Measurements from ENCODE around the gene FAIM2. TPM values are rescaled to one million over a fixed set of nuclear protein-coding genes. Genes with fewer than 3 reads are reported as not detected.

FAIM2 gene
- total and polyA plus RNA-seq, 7 experiments from 2014 or later: 0.22 to 0.85 TPM; not detected in 5

DNA sequence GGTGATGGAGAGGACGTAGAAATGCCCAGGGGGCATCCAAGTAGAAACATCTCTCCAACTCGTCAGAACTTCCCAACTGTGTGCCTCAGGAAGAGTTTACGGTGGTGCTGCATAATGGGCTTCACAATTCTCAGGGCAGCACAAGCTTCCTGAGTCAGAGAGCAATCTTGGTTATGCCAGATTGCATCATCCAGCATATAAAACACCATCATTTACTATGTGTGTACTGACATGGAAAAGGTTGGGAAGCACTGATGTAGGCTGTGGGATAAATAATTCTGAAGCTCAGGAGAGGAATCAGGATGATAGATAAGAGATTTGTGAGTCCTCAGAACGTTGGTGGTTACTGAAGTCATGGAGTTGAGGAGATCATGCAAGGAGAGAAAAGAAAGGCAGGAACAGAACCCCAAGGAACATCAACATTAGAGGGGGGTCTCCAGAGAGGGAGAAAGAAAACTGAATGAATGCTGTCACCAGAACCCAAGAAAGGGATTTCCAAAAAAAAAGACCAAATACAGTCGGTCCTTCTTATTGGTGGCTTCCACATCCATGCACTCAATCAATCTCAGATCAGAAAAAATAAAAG, 70.8 kb downstream of the FAIM2 start:
- intact Hi-C loops (cut with micrococcal nuclease): no loop called here
- H3K27me3 Mint-ChIP-seq: peaks cover 0 to 8% (median 0%) of the 10 kb centered on the region in 5 donors
- peaks cover 0 to 3% (median 0%) of the 10 kb centered on the region in 11 donors for H3K9me3 Mint-ChIP-seq
- H3K4me1 ChIP-seq (ENCODE audit: control insufficient read depth in 2 of 2, insufficient read depth in 2 of 2, low read length in 2 of 2): peaks cover 8 to 9% of the 10 kb centered on the region in 2 donors
- no peak overlapping the region for H3K27ac ChIP-seq (ENCODE audit: low read depth, low read length)
- H3K4me3 ChIP-seq (ENCODE audit: low read length): no peak overlapping the region
- H3K36me3 ChIP-seq (ENCODE audit: control insufficient read depth in 2 of 3, insufficient read depth in 3 of 3, low read length in 3 of 3): no peaks in the 10 kb centered on the region
- ATAC-seq (no peak), DNase-seq (no peak)
- no peak overlapping the region for H3K4me3 Mint-ChIP-seq
- H3K4me1 Mint-ChIP-seq: peaks cover 7 to 18% (median 12%) of the 10 kb centered on the region in 7 donors
- ChIA-PET CTCF (no interaction called here), POLR2A (no interaction called here)
- H3K9me3 ChIP-seq (ENCODE audit: control insufficient read depth in 2 of 3, low read length in 3 of 3): no peaks in the 10 kb centered on the region
- peaks cover 0 to 5% (median 0%) of the 10 kb centered on the region in 5 donors for H3K36me3 Mint-ChIP-seq
- no peak overlapping the region for H3K27ac Mint-ChIP-seq
- no peaks in the 10 kb centered on the region for H3K27me3 ChIP-seq (ENCODE audit: control insufficient read depth in 2 of 2, insufficient read depth in 2 of 2, low read length in 2 of 2)

DNA sequence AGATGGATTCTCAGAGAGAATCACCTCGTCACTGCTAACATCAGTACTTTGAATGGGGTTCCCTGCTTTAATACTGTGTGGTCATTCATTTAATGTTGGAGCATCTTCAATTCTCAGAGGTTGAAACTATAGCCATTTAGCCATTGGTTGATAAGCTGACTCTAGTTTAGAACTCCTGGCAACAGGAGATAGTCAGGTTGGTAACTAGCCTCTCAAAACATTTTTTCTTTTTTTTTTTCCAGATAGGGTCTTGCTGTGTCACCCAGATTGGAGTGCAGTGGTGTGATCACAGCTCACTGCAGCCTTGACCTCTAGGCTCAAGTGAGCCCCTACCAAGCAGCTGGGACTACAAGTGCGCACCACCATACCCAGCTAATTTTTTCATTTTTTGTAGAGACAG, 72.0 kb downstream of the FAIM2 start:
- Histone ChIP-seq H3K27me3 (ENCODE audit: control insufficient read depth in 2 of 2, insufficient read depth in 2 of 2, low read length in 2 of 2) (no peaks in the 10 kb centered on the region), H3K27ac (ENCODE audit: low read depth, low read length) (no peak overlapping the region), H3K4me1 (ENCODE audit: control insufficient read depth in 2 of 2, insufficient read depth in 2 of 2, low read length in 2 of 2) (peaks cover 8 to 16% of the 10 kb centered on the region in 2 donors), H3K36me3 (ENCODE audit: control insufficient read depth in 2 of 3, insufficient read depth in 3 of 3, low read length in 3 of 3) (no peaks in the 10 kb centered on the region), H3K9me3 (ENCODE audit: control insufficient read depth in 2 of 3, low read length in 3 of 3) (no peaks in the 10 kb centered on the region), H3K4me3 (ENCODE audit: low read length) (no peak overlapping the region)
- DNase-seq (no peak), ATAC-seq (no peak)
- intact Hi-C loops (cut with micrococcal nuclease): no loop called here
- Mint-ChIP-seq H3K36me3 (peaks cover 0 to 2% (median 0%) of the 10 kb centered on the region in 5 donors), H3K27ac (no peak overlapping the region), H3K9me3 (peaks cover 0 to 3% (median 0%) of the 10 kb centered on the region in 11 donors), H3K4me3 (no peak overlapping the region), H3K27me3 (peaks cover 0 to 12% (median 0%) of the 10 kb centered on the region in 5 donors), H3K4me1 (peaks cover 7 to 26% (median 18%) of the 10 kb centered on the region in 7 donors)
- ChIA-PET POLR2A (interaction anchor here (0.6 to 1.4 kb wide), 4 partner anchors 11 to 786 kb away, joined by 3 to 7 read pairs (median 4); partner anchors contain the start of genes BCDIN3D and TMBIM6), CTCF (interaction anchor here (0.6 to 0.9 kb wide), 4 partner anchors 9 to 90 kb away, joined by 3 read pairs; partner anchors contain the start of gene TMBIM6)

DNA sequence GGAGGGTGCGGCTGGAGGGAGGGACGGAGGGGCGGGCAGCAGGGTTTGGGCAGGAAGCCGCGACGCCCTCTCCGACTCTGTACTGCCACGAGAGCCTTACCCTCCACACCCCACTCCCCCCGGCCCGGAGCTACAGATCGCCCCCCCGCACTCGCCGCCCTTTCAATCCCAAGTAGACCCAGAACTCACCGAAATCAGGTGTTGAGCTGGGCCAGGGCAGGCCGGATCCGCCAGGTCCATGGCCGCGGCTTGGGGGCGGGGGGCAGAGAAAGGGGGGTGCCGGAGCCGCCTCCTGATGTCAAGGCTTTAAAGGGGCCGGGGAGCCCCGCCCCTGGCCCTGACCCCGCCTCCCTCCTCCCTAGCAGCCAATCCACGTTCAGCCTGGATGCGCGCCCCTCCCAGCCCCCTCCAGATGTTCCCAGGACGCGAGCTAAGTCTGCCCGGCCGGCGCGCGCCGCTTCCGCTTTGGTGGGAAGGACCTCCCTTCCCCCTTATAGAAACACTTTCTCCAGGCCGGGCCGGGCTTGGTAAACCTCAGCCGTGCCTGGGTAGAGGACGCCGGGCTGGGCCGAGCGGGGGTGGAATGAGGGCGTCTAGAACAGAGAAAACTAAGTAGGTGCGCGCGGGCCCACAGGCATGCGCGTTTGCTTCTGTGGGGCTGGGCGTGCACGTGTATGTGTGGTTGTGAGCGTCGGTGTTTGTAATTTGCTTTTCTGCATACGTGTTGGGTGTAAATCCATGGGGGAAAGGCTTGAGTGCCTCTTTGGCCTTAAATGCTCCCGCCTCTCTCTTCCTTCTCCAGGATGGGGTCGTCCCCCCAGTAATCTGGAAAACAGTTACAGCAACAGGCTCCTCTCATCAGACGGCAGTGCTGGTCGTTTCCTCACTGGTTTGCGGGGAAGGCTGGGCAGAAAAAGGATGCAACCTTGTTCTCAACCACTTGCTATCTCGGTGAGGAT, 75.3 kb downstream of the FAIM2 start, which contains the start of gene NCKAP5L:
Gene NCKAP5L, minus strand, starts transcription at position 281 of the 959 bp plus-strand sequence. CDS start 24,369 bp downstream, outside the sequence.
- Mint-ChIP-seq H3K4me1 (peaks cover 7 to 42% (median 30%) of the 10 kb centered on the region in 7 donors), H3K27me3 (peaks cover 0 to 13% (median 0%) of the 10 kb centered on the region in 5 donors), H3K36me3 (peaks cover 0 to 2% (median 0%) of the 10 kb centered on the region in 5 donors), H3K9me3 (peaks cover 0 to 3% (median 0%) of the 10 kb centered on the region in 11 donors), H3K4me3 (peak within 1 kb of the TSS; percentile 88 to 99 (median 96)), H3K27ac (peak within 1 kb of the TSS; percentile 89 to 99 (median 95))
- ChIA-PET CTCF (interaction anchor here (0.8 to 1.5 kb wide), 3 partner anchors 12 to 112 kb away, joined by 3 to 4 read pairs (median 3); partner anchors contain the start of gene TMBIM6), POLR2A (interaction anchor here (0.6 to 4.1 kb wide), 12 partner anchors 10 to 697 kb away, joined by 3 to 43 read pairs (median 4); partner anchors contain the start of genes BCDIN3D, COX14, TMBIM6 and TUBA1B)
- ATAC-seq (peak; percentile 96), DNase-seq (peak; percentile 86 to 94 (median 93))
- H3K27me3 ChIP-seq (ENCODE audit: control insufficient read depth in 2 of 2, insufficient read depth in 2 of 2, low read length in 2 of 2): no peaks in the 10 kb centered on the region
- H3K36me3 ChIP-seq (ENCODE audit: control insufficient read depth in 2 of 3, insufficient read depth in 3 of 3, low read length in 3 of 3): no peaks in the 10 kb centered on the region
- H3K4me3 ChIP-seq (ENCODE audit: low read length): peak within 1 kb of the TSS; percentile 82
- no peaks in the 10 kb centered on the region for H3K9me3 ChIP-seq (ENCODE audit: control insufficient read depth in 2 of 3, low read length in 3 of 3)
- intact Hi-C loops (cut with micrococcal nuclease): loop anchor here (1.0 to 10.0 kb wide), 12 partner anchors 11 to 1994 kb away; partner anchors contain the start of genes BCDIN3D (in 2 of the 2), PRPF40B (in 2 of the 2), RACGAP1 (in 2 of the 2) and TMBIM6 (in 2 of the 2)
- H3K27ac ChIP-seq (ENCODE audit: low read depth, low read length): peak within 1 kb of the TSS; percentile 79
- peaks cover 8 to 16% of the 10 kb centered on the region in 2 donors for H3K4me1 ChIP-seq (ENCODE audit: control insufficient read depth in 2 of 2, insufficient read depth in 2 of 2, low read length in 2 of 2)

DNA sequence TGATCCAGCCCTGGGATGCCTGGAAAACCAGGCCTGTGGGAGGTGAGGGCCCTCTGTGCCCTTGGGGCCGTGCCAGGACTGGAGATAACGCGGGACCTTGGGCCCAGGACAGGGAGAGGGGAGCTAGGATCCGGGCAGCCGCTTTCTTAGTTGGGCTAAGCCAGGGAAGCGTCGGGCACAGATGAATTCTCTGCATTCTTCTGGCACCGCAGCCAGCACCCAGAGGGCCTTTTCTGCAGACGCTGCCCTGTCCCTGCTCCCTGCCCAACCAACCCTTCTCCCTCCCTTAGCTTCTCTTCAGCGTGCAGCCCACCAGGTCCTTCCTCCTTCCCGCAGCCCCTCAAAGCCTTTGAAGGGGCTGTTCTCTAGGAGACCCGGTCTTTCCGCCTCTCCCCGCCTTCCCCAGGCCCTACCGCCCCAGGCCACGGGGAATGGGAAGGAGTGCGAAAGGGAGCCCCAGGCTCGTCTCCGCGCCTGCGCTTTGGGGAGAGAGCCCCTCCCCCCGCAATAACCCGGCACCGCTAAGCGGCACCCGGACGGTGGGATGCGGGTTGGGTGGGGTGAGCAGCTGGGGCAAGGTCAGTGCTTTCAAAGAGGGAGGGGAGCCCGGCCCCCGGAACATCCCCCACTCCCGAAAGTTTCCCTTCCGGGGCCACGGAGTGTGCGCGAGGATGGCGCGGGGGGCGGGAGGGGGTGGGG, 76.2 kb downstream of the FAIM2 start:
- CTCF ChIA-PET: interaction anchor here (0.7 to 2.5 kb wide), 3 partner anchors 11 to 86 kb away, joined by 3 to 10 read pairs (median 3); partner anchors contain the start of gene TMBIM6
- no peaks in the 10 kb centered on the region for H3K27me3 ChIP-seq (ENCODE audit: control insufficient read depth in 2 of 2, insufficient read depth in 2 of 2, low read length in 2 of 2)
- H3K36me3 Mint-ChIP-seq: peaks cover 0 to 4% (median 2%) of the 10 kb centered on the region in 5 donors
- H3K36me3 ChIP-seq (ENCODE audit: control insufficient read depth in 2 of 3, insufficient read depth in 3 of 3, low read length in 3 of 3): no peaks in the 10 kb centered on the region
- ATAC-seq (no peak), DNase-seq (peak; percentile 29 to 57 (median 33))
- H3K9me3 Mint-ChIP-seq: peaks cover 0 to 3% (median 0%) of the 10 kb centered on the region in 11 donors
- intact Hi-C loops (cut with micrococcal nuclease): loop anchor here (1.0 to 10.0 kb wide), 12 partner anchors 12 to 1995 kb away; partner anchors contain the start of genes BCDIN3D (in 2 of the 2), PRPF40B (in 2 of the 2), RACGAP1 (in 2 of the 2) and TMBIM6 (in 2 of the 2)
- H3K4me1 Mint-ChIP-seq: peaks cover 7 to 47% (median 34%) of the 10 kb centered on the region in 7 donors
- peak overlapping the region in 7 of 9 donors; percentile 29 to 96 (median 66) for H3K27ac Mint-ChIP-seq
- no peaks in the 10 kb centered on the region for H3K9me3 ChIP-seq (ENCODE audit: control insufficient read depth in 2 of 3, low read length in 3 of 3)
- H3K27me3 Mint-ChIP-seq: peaks cover 0 to 13% (median 0%) of the 10 kb centered on the region in 5 donors
- H3K4me1 ChIP-seq (ENCODE audit: control insufficient read depth in 2 of 2, insufficient read depth in 2 of 2, low read length in 2 of 2): peaks cover 8 to 16% of the 10 kb centered on the region in 2 donors
- H3K27ac ChIP-seq (ENCODE audit: low read depth, low read length): peak overlapping the region; percentile 79
- POLR2A ChIA-PET: interaction anchor here (0.6 to 4.1 kb wide), 13 partner anchors 9 to 696 kb away, joined by 3 to 43 read pairs (median 4); partner anchors contain the start of genes BCDIN3D, COX14, TMBIM6 and TUBA1B
- peak overlapping the region; percentile 73 to 99 (median 93) for H3K4me3 Mint-ChIP-seq
- peak overlapping the region; percentile 56 for H3K4me3 ChIP-seq (ENCODE audit: low read length)

DNA sequence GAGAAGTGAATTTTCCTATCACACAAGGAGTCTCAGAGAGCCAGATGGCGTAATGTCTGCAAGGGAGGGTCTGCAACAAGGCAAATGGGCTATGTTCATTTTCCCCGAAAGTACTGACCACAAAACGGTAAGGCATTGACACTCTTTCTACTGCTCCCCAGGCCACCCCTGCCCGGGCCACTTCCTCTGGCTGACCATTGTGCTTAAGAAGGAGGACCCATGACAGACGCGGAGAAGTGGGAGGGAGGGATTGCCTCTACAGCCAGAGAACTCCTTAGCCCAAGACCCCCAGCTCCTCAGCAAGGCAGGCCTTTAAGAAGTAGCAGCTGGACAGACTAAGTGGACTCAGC, 76.7 kb downstream of the FAIM2 start:
- Mint-ChIP-seq H3K27me3 (peaks cover 0 to 13% (median 0%) of the 10 kb centered on the region in 5 donors), H3K27ac (peak overlapping the region in 7 of 9 donors; percentile 29 to 88 (median 77)), H3K9me3 (peaks cover 0 to 3% (median 0%) of the 10 kb centered on the region in 11 donors), H3K4me3 (peak overlapping the region; percentile 73 to 97 (median 90)), H3K36me3 (peaks cover 0 to 9% (median 5%) of the 10 kb centered on the region in 5 donors), H3K4me1 (peaks cover 10 to 52% (median 37%) of the 10 kb centered on the region in 7 donors)
- no peaks in the 10 kb centered on the region for H3K27me3 ChIP-seq (ENCODE audit: control insufficient read depth in 2 of 2, insufficient read depth in 2 of 2, low read length in 2 of 2)
- ChIA-PET POLR2A (interaction anchor here (1.0 to 4.1 kb wide), 7 partner anchors 9 to 695 kb away, joined by 3 to 43 read pairs (median 4); partner anchors contain the start of genes BCDIN3D, COX14, TMBIM6 and TUBA1B), CTCF (interaction anchor here (0.7 to 2.5 kb wide), 2 partner anchors 12 to 86 kb away, joined by 3 to 10 read pairs; partner anchors contain the start of gene TMBIM6)
- H3K4me3 ChIP-seq (ENCODE audit: low read length): peak overlapping the region; percentile 56
- DNase-seq: no peak
- no peak overlapping the region for H3K27ac ChIP-seq (ENCODE audit: low read depth, low read length)
- no peaks in the 10 kb centered on the region for H3K9me3 ChIP-seq (ENCODE audit: control insufficient read depth in 2 of 3, low read length in 3 of 3)
- intact Hi-C loops (cut with micrococcal nuclease): loop anchor here (5.0 to 10.0 kb wide), 4 partner anchors 190 to 1995 kb away; partner anchors contain the start of genes RACGAP1 (in 1 of the 2) and TUBA1C (in 1 of the 2)
- H3K4me1 ChIP-seq (ENCODE audit: control insufficient read depth in 2 of 2, insufficient read depth in 2 of 2, low read length in 2 of 2): peaks cover 8 to 16% of the 10 kb centered on the region in 2 donors
- H3K36me3 ChIP-seq (ENCODE audit: control insufficient read depth in 2 of 3, insufficient read depth in 3 of 3, low read length in 3 of 3): no peaks in the 10 kb centered on the region
- no peak for ATAC-seq
